Measurements from ENCODE around the gene APOOL.
"Not testable (repeated sequence)": the region's sequence is repeated elsewhere in the genome, so short reads cannot be mapped to it uniquely, and the experiment has no call there.

Gene APOOL, protein sequence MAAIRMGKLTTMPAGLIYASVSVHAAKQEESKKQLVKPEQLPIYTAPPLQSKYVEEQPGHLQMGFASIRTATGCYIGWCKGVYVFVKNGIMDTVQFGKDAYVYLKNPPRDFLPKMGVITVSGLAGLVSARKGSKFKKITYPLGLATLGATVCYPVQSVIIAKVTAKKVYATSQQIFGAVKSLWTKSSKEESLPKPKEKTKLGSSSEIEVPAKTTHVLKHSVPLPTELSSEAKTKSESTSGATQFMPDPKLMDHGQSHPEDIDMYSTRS

DNA sequence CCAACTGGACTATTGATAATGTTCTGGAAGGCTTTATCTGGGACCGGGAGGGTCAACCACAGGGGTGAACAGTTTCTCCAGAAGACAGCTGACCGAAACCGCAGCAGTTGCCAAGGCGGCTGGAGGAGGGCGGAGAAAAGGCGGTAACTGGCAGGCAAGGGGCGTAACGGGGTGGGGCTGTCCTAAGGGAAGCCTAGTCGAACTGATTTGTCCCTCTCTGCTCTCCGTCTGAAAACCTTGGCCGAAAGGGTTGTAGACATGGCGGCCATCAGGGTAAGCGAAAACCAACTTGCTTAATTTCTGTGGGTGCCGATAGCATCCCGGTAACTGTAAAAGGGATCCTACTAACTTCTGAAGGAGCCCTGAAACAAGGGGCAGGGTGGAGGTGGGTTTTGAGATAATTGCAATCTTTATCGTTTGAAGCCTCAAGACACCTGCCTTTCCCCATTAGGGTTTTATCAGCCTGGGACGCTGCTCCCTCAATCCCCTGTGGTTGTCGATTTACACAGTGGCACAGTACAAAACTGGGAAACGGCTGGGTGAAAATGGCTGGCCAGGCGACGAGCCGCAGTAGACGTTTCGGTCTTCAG, at the start of gene APOOL:
TSS of gene APOOL (plus strand) at position 223 of the 590 bp plus-strand sequence. CDS start at position 259, 36 bp downstream.
- no peak for TF ChIP-seq CTCF (IDR thresholded peaks at IDR 0.05; ENCODE audit: low read depth, low read length, missing control alignments)
- peak; percentile 80 for DNase-seq (ENCODE audit: low read depth)
- in situ Hi-C loops (cut with HindIII; ENCODE audit: low sequenced_read_pairs), result no loop called here
- H3K4me3 ChIP-seq (ENCODE audit: low read depth, low read length), result peak within 1 kb of the TSS; percentile 67

GRCh38 chrX:84956304-84956703, 47.4 kb upstream of the APOOL start:
- TF ChIP-seq CTCF (IDR thresholded peaks at IDR 0.05; ENCODE audit: low read depth, low read length, missing control alignments), result no peak
- in situ Hi-C loops (cut with HindIII; ENCODE audit: low sequenced_read_pairs), result no loop called here
- DNase-seq (ENCODE audit: low read depth), result no peak
- no peak overlapping the region for H3K4me3 ChIP-seq (ENCODE audit: low read depth, low read length)

GRCh38 chrX:84974803-84975202, 28.9 kb upstream of the APOOL start:
- TF ChIP-seq CTCF (IDR thresholded peaks at IDR 0.05; ENCODE audit: low read depth, low read length, missing control alignments), result no peak

GRCh38 chrX:84991739-84992138, 11.9 kb upstream of the APOOL start:
- DNase-seq (ENCODE audit: low read depth); in situ Hi-C loops (cut with HindIII; ENCODE audit: low sequenced_read_pairs); H3K4me3 ChIP-seq (ENCODE audit: low read depth, low read length): not testable (repeated sequence)

More at GRCh38 chrX:84974803-84975202, 28.9 kb upstream of the APOOL start:
- in situ Hi-C loops (cut with HindIII; ENCODE audit: low sequenced_read_pairs), result no loop called here
- DNase-seq (ENCODE audit: low read depth), result no peak
- no peak overlapping the region for H3K4me3 ChIP-seq (ENCODE audit: low read depth, low read length)

DNA sequence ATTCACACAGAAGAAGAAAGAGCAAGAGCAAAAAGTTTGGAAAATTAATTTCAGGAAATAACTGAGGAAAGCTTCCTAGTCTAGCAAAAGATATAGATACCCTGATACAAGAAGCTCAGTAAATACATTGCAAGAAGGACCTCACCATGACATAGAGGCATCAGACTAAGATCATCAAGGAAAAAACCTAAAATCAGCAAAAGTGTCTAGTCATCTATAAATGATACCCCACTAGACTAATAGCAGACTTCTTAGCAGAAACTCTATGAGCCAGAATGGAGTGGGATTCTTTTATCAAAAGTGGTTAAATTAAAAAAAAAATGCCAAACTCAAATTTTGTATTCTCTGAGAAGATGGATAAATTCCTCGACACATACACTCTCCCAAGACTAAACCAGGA, 10.5 kb upstream of the APOOL start:
- DNase-seq (ENCODE audit: low read depth), result no peak
- in situ Hi-C loops (cut with HindIII; ENCODE audit: low sequenced_read_pairs), result no loop called here
- TF ChIP-seq CTCF (IDR thresholded peaks at IDR 0.05; ENCODE audit: low read depth, low read length, missing control alignments), result no peak
- H3K4me3 ChIP-seq (ENCODE audit: low read depth, low read length), result no peak overlapping the region

GRCh38 chrX:85001344-85001743, 2.3 kb upstream of the APOOL start:
- TF ChIP-seq CTCF (IDR thresholded peaks at IDR 0.05; ENCODE audit: low read depth, low read length, missing control alignments), result no peak
- H3K4me3 ChIP-seq (ENCODE audit: low read depth, low read length), result no peak overlapping the region
- no peak for DNase-seq (ENCODE audit: low read depth)
- in situ Hi-C loops (cut with HindIII; ENCODE audit: low sequenced_read_pairs), result no loop called here

DNA sequence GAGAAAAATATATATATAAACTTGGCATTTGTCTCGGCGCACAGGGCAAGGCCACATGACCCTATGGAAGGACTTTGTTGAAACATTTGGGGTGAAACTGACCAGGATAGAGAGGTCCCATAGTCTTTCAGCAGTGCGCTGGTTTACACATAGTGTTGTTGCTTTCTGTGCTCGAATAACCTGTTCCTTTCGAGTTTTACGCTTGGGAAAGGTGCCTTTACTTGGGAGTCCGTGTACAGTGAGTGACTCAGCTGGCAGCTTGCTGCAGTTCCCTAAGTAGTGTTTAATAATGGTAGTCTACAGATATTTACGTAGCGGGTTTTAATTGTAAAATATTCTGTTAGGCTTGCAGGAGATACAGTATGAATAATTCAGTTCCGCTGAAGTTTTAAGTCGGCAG, 578 bp downstream of the APOOL start:
- no peak for DNase-seq (ENCODE audit: low read depth)
- peak overlapping the region; percentile 67 for H3K4me3 ChIP-seq (ENCODE audit: low read depth, low read length)
- in situ Hi-C loops (cut with HindIII; ENCODE audit: low sequenced_read_pairs), result no loop called here
- TF ChIP-seq CTCF (IDR thresholded peaks at IDR 0.05; ENCODE audit: low read depth, low read length, missing control alignments), result no peak
